Germinal center (tissue), 1 donor: Measurements from ENCODE around the gene PPP2R5C.
A peak's percentile ranks its signal among the peaks of the same experiment; 100 is the strongest.

Source experiments
- DNase-seq: peaks from one replicate; pipeline ENCODE4 v3.0.0; 2012; ENCODE audit warnings: mixed read lengths, low spot score

PPP2R5C gene

GRCh38 chr14:101814934-101815333 is 53.4 kb downstream of the PPP2R5C start:
- no peak for DNase-seq

- DNase-seq: no peak
These were observed 54.5 kb downstream of the PPP2R5C start for GRCh38 chr14:101815994-101816393.

- no peak for DNase-seq
These were observed 56.0 kb downstream of the PPP2R5C start for GRCh38 chr14:101817501-101818001.

DNA sequence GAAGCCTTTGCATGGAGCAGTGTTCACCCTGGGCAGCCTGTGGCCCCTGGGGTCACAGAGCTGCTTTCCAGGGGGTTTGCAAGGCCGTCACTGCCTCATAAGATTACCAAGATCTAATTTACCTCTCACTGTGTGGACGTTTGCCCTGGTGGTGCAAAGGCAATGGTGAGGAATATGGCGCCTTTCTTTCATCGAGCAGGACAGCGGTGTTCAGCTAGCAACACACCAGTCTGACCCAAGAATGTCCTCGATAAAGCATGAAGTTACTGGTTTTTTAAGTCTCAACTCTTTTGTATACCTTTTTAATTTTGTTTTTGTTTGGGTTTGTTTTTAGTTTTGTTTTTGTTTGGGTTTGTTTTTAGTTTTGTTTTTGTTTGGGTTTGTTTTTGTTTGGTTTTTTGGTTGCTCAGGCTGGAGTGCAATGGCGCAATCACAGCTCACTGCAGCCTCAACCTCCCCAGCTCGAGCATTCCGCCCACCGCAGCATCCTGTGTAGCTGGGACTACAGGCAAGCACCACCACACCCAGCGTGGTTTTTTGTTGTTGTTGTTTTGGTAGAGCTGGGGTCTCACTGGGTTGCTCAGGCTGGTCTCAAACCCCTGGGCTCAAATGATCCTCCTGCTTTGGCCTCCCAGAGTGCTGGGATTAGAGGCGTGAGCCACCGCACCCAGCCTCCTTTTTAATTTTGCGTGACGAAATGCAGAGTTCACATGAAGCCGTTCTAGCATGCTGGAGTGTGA is 57.9 kb downstream of the PPP2R5C start:
- no peak for DNase-seq

- DNase-seq: no peak
These were observed 58.8 kb downstream of the PPP2R5C start for GRCh38 chr14:101820283-101820798.

- DNase-seq: no peak
These were observed 60.0 kb downstream of the PPP2R5C start for GRCh38 chr14:101821528-101821927.

DNA sequence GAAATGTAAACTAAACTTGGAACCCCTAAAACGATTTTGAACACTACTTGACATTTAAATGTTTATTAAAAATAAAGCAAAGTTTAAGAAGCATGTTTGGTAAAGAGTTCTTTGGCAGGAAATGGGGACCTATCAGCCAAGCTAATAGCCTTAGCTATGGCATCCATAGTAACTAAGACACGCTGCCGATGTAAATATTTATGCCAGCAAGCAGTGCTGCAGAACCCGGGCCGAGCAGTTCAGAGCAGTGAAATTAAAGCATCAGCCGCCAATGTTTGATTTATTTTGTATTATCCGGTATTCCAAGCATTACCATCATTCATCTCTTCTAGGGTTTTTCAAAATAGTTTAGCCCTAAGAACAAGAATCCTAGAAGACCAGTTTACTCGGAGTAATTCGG is 61.6 kb downstream of the PPP2R5C start:
- no peak for DNase-seq

- no peak for DNase-seq
These were observed 62.1 kb downstream of the PPP2R5C start for GRCh38 chr14:101823511-101824120.

DNA sequence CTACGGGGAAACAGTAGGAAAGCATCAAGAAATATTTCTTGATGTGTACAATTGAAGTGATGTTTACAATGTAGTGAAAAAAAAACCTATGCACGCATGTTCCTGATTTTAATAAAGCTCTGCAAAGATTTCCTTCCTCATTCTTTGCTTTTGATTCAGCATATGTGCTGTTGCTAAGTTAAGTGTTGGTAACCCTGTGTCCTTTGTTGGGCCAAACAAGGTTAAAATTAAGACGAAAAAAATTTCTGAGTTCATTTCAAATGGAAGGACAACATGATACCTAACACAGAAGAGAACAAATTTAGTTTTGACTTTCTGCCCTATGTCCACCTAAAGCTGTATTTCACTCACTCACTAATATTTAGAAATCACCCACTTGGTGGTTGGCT is 62.8 kb downstream of the PPP2R5C start:
- DNase-seq: peak; percentile 62

DNA sequence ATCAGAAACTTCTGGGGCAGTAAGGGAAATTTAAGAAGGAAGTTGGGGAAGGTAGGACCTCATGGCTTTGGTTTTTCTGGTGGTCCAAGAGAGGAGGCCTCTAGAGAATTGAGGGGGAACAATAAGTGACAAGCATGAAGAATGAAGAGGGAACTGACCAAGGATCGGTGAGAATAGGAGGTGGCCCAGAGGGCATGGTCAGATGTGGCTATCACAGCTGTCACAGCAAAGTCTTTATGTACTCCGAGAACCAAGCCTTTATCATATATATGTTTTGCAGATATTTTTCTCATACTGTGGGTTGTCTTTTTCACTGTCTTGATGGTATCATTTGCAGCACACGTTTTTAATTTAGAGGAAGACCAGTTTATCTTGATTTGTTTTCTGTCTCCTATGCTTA is 64.3 kb downstream of the PPP2R5C start:
- no peak for DNase-seq

DNA sequence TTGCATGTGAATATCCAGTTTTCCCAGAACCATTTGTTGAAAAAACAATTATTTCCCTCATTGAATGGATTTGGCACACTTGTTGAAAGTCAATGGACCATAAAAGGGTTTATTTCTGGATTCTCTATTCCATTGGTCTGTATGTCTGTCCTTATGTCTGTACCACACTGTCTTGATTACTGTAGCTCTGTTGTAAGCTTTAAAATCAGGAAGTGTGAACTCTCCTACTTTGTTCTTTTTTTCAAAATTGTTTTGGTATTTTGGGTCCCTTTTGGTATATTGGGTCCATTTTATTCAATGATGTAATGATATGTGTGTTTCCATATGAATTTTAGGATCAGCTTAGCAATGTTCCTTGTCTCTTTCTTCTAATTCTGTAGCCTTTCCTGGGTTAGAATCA is 64.8 kb downstream of the PPP2R5C start:
- DNase-seq: no peak

GRCh38 chr14:101827286-101827685 is 65.8 kb downstream of the PPP2R5C start:
- no peak for DNase-seq

- DNase-seq: no peak
These were observed 66.5 kb downstream of the PPP2R5C start for GRCh38 chr14:101828046-101828445.

- DNase-seq: no peak
These were observed 68.8 kb downstream of the PPP2R5C start for GRCh38 chr14:101830271-101830670.

DNA sequence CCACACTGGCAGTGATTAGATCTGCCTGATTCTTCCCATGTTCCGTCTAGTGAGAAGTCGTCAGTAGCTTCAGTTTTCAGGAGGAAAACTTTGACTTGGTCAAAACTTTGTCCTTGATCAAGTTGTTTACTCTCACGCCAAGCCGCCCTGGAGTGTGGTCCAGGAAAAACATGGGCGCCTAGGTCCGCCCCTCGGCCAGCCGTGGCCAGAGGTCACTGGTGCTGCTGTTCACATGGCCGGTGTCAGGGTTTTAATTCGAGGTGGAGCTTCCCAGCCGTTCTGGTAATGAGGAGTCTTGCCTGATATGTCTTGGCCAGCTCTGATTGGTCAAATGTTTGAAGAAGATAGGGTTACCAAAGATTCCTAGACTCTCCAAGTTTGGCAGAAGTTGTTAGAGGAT is 71.5 kb downstream of the PPP2R5C start:
- no peak for DNase-seq

GRCh38 chr14:101834397-101834796 is 72.9 kb downstream of the PPP2R5C start:
- DNase-seq: no peak

DNA sequence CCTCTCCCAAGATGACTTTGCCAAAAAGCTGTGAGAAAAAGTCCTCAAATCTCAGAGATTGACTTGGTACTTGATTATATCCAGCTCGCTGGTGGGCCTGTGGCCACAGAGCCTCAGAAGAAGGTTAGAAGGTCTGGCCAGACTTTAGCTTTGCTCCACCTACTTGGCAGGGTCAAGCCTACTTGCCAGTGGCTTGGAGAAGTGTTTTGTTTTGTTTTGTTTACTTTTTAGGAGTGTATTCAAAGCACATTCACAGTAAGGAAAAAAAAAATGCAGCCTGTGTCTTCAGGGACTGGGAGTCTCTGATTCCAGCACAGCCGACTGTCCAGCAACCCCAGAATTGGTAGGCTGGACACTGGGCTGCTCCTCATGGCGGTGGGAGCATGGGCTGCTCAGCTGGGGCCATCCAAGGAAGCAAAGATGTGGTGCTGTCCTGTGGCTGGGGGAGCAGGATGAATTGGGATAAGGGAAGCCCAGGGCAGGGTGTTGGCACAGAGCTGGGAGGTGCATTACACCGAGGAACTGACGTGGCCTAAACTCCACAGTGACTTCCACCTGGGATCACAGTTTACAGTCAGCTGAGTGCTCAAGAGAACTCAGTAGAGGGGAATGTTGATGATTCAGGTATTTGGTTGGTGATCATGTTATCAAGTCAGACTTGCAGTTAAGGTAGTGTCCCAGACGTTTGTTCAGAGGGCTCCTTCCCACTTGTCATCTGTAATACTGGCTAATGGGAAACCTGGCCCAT is 73.5 kb downstream of the PPP2R5C start:
- DNase-seq: no peak

DNA sequence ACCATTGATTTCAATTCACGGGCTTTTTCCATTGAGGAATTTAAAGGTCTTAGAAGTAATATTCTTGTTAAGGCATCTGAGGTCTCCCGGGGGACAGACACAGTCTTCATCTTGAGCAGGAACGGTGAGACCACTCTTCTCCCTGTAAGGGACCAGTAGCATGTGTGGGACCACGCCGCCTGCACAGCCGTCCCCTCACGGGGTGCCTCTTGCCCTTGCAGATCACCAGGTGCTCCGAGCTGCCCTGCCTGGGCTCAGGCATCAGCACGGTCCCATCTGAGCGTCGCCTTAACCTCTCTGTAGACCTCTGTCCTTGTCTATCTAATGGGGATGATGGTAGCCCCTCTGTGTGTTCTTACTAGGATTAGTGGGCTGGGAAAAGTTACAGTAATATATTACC is 74.1 kb downstream of the PPP2R5C start:
- no peak for DNase-seq

DNA sequence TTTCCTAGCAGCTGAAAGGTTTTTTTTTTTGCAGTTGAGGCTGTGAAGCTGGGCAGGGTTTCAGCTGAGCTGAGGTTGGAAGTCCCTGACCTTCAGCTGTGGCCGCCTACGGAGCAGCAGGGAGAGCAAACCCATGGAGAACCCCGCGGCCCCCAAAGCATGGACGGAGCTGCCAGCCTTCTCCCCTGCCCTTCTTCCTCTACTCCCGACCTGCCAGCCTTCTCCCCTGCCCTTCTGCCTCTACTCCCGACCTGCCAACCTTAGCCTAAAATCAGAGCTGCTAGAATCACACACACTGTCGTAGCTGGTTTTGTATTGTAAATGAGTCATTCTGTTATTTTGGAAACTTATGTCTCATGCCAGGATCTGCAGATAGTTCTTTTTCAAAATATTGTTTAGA is 74.6 kb downstream of the PPP2R5C start:
- no peak for DNase-seq

DNA sequence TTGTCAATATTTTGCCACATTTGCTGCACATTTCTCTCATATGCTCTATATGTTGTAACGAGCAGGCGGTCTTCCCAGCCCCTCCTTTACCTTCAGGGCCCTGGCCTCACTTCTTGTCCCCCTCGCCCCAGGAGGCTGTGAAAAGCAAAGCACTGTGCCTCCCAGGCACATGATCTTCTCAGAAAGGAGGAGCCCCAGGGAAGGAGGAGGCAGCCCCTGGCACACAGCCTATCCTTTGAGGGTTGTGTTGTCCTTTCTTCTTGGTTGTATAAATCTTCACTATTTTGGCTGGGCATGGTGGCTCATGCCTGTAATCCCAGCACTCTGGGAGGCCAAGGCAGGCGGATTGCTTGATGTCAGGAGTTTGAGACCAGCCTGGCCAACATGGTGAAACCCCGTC is 77.0 kb downstream of the PPP2R5C start:
- no peak for DNase-seq

DNA sequence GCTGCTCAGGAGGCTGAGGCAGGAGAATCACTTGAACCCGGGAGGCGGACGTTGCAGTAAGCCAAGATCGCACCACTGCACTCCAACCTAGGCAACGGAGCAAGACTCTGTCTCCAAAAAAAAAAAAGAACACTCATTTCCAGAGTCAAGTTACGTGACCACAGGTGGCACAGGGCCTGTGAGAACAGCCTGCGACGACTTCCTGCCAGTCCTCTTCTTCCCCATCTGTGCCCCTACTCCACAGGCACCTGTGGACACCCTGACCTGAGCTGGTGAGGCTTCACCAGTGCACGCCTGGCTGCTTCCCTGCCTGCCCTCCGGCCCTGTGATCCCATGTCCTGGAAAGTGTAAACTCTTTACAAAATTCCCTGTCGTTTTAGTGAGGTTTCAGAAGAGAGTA is 77.7 kb downstream of the PPP2R5C start:
- DNase-seq: no peak

DNA sequence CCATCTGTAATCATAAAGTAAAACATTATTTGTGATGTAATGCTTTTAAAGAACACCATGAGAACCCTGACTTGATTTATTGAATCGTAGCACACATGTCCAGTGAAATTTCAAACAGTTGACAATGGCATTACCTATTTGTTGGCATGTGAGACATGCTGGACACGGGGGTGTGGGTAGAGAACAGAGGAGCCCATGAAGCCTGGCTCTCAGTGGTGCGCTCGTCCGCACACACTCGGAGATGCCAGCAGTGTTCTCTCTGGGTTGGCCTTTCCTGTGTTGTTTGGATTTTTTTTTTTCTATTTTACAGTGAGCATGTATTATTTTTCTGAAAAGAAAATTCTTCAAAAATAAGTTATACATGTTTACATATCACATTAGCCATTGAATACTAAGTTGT is 78.2 kb downstream of the PPP2R5C start:
- DNase-seq: no peak
